IPS-NIHi11 (cell line): Measurements from ENCODE around the gene P2RY2.
"Not testable (repeated sequence)": the region's sequence is repeated elsewhere in the genome, so short reads cannot be mapped to it uniquely, and the experiment has no call there.

Source experiments
- DNase-seq: peaks from one replicate; pipeline ENCODE4 v3.0.0; 2012; ENCODE audit warnings: mixed read lengths, low spot score

P2RY2 gene

DNA sequence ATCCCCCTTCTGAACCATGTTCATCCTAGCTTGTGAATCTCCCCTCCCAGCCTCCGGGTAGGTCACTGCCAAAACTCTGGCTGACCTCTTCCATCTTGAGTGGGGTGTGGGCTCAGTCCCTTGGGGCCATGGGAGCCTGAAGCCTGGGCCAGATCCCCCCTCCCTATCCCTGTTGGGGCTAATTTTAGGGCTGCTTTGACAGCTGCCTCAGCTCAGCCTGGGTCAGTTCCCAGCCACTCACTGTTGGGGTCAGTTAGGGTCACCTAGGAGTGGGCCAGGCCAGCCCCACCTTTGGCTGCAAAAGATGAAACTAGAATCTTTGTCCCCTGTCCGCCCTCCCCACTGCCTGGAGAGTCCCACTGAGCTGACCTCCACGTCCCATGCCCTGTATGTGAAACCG lies 29.8 kb upstream of the P2RY2 start:
- DNase-seq, result no peak

DNA sequence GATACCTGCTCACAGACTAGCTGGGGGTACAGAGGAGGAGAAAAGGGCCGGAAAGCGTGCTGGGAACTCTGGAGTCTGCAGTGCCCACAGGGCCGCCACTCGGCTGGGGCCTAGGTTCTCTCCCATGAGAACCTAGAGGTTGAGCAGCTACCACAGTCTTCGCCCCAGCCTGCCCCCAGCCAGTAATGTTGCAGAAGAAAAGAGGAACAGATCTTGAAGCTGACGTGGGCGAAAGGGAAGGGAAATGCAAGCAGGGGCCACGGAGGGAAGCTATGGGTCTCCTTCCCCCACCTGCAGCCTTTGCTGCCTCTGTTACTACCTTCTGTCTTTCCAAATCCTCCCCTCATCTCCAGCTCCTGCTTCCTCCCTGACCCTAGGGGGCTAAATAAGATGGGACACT lies 28.8 kb upstream of the P2RY2 start:
- no peak for DNase-seq

GRCh38 chr11:73189723-73190556 lies 28.1 kb upstream of the P2RY2 start:
- no peak for DNase-seq

GRCh38 chr11:73190557-73190885 lies 27.6 kb upstream of the P2RY2 start:
- DNase-seq, result no peak

DNA sequence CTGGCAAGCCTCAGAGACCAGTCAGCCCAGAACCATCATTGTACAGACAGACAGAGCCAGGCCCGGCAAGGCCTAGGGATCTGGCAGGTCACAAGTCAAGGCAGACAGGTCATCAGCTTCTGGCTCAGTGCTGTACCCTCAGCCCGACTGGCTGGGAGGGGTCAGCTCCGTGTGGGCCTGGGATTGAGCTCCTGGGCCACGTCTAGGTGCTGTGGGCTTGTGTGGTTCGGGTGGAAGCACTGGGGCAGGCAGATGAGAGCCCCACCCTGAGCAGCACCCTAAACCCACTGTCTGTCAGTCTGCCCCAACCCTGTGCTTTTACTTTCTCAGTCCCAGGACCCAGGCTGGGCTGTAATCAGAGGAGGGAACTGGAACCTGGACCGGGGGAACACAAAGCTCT lies 26.9 kb upstream of the P2RY2 start:
- DNase-seq, result no peak

DNA sequence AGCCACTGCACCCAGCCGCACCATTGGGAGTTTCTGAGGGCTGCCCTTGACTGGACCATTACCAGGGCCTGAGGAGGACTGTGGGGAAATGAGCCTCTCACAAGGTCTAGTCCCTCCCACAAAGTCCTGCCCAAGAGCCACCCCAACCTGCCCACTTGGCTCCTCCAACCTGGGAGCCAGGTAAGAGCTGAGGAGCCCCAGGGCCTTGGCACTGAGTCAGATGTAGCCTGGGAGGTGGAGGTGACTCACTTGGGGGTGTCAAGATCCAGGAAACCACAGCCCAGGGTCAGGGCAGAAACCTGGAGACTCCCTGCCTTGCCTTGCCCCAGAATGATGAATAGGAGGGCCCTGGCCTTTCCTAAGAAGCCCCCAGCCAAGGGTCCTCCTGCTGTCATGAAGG lies 25.8 kb upstream of the P2RY2 start:
- no peak for DNase-seq

DNA sequence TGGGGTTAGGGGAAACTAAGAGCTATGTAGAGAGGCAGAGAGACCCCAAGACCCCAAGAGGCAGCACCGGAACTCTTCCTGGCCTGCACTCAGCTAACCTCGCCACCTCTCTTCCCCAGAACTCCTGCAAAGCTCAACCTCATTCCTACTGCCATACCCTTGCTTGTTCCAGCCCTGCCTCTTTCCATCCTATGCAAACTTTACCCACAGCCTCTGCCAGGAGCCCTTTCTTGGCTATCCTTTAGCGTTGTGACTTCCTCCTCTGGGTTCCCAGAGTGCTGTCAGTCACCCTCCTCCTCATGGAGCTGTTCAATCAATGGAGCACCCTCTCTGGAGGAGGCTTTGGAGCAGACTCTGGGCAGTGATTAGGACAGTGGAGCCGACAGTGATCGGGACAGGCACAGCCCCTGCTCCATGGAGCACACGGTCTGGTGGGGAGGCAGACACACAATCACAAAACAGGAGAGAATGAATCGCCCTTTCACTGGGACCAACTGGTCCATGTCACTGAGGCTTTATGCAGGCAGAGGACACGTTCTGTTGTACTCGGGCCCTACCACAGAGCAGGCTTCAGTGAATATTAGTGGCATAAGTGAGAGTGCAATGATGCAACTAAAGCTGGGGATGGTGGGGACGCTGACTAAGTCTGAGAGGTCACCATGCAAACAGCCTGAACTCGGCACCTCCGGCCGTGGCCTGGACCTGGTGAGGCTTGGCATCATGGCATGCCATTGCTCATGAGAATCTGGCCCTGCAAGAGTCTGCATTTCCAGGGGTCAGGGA lies 24.6 kb upstream of the P2RY2 start:
- DNase-seq, result no peak

- no peak for DNase-seq
Measured at GRCh38 chr11:73194034-73194507, 24.0 kb upstream of the P2RY2 start.

GRCh38 chr11:73194593-73194992 lies 23.5 kb upstream of the P2RY2 start:
- no peak for DNase-seq

DNA sequence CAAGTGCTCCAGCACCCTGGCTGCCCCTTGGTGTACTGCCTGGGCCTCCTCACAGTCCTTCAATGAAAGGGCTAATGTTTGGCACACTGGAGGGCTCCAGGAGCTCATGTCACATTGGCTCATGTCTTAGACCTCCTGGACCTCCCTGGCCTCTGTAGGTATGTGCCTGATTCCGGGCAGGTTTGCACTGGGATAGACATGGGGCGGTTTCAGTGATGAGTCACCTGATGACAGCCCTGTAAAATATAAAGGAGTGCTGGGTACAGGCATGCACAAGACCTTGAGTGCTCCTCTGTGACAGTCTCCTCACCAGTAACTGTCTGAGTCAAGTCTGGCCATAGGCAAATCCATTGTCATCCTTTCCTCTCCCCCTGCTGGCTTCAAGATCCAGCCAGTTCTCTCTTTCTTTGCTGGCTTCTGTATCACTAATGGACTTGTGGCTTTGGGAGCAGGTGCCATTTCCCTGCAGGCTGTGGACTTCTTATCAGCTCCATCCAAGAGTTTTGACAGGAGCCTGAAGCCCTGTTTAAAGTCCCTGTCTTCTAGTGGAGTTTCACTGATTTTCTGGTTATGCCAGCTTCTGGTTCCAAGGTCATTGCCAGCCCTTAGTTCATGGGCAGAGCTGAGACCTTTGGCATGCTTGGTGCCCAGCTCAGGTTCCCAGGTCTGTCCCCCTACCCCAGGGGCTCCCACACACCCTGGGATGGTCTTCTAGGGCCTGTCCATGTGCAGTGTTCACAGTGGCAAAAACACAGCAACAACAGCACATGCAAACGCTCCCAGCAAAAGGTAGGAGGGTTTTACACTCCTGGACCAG lies 22.7 kb upstream of the P2RY2 start:
- DNase-seq, result no peak

DNA sequence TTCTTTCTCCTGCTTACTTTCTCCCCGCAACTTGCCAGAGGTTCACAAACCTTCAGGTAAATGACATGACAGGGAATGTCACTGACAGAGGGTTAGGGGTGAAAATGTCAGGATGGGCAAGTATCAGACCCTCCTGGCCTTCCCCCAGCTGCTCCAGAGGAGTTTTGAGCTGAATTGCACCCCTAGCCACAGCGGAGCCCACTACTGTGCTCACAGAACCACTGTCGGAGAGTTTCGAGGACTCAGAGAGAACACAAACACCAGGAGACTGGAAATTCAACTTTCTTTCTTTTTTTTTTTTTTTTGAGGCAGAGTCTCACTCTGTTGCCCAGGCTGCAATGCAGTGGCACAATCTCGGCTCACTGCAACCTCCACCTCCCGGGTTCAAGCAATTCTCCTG lies 21.5 kb upstream of the P2RY2 start:
- no peak for DNase-seq

GRCh38 chr11:73197348-73197747 lies 20.7 kb upstream of the P2RY2 start:
- DNase-seq, result no peak

- not testable (repeated sequence) for DNase-seq
Measured at GRCh38 chr11:73197787-73198186, 20.3 kb upstream of the P2RY2 start.

- no peak for DNase-seq
Measured at GRCh38 chr11:73198677-73199076, 19.4 kb upstream of the P2RY2 start.

DNA sequence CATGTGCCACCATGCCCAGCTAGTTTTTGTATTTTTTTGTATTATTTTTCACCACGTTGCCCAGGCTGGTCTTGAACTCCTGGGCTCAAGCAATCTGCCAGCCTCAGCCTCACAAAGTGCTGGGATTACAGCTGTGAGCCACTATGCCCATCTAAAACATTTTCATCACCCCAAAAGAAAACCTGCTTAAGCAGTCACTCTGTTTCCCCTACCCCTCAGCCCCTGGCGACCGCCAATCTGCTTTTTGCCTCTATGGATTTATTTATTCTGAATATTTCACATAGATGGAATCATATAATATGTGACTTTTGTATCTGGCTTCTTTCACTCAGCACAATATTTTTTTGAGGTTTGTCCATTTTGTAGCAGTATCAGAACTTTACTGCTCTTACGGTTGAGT lies 18.6 kb upstream of the P2RY2 start:
- DNase-seq, result no peak

GRCh38 chr11:73200256-73200655 lies 17.8 kb upstream of the P2RY2 start:
- DNase-seq, result peak; percentile 56

GRCh38 chr11:73201249-73201648 lies 16.8 kb upstream of the P2RY2 start:
- DNase-seq, result no peak

- no peak for DNase-seq
Measured at GRCh38 chr11:73201888-73202780, 15.9 kb upstream of the P2RY2 start.

DNA sequence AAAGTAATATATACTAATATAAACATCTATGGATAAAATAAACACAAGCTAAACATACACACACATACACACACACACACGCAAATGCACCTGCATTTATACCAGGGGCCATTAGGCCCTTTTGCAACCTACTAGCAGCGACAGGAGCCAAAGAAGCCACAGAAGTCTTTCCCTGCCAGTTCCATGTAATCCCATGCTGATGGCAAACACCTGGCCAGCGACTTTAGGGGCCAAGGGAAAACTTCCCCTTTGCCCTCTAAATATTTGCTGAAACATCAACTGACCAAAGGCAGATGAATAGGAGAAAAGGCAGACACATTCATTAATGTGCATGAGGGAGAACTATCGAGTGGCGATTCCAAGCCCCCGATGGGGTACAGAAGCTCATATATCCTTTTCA lies 14.8 kb upstream of the P2RY2 start:
- DNase-seq, result no peak

DNA sequence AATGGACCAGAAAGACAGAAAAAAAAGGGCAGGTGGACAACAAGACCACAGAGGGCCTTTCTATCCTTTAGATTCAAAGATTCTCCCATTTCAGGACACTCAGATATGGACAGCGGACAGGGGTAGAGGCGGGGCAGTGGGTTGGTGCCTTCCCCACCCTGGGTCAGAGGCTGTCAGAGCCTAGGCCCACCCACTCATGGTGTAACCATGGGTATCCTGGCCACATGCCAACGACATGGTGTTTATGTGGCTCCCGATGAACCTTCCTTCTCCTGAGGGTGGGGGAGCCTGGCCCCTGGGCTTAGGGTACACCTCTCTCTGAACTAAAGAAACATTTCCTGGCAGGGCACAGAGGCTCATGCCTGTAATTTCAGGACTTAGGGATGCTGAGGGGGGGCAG lies 14.3 kb upstream of the P2RY2 start:
- DNase-seq, result no peak

- no peak for DNase-seq
Measured at GRCh38 chr11:73204711-73205121, 13.4 kb upstream of the P2RY2 start.
